RWPE2 (cell line): Measurements from ENCODE around the gene ENTREP3.

Experiments used
- ATAC-seq: fragments of 200-7000 bp; cut with Tn5 transposase; 3 replicates; pipeline ENCODE4 v1.9.1; 2021; ENCODE audit warnings: low read depth
- DNase-seq: peaks from one replicate; pipeline ENCODE4 v3.0.0-alpha.2; 2020; ENCODE audit warnings: low spot score
- H3K27ac ChIP-seq: fragments of 450-650 bp; 2 replicates; pipeline ENCODE4 v1.5.1; 2017; ENCODE audit warnings: mild to moderate bottlenecking; ENCODE audit not compliant: poor library complexity, severe bottlenecking
- H3K27me3 ChIP-seq: fragments of 250-450 bp; sonication (Bioruptor Pico); 2 replicates; pipeline ENCODE4 v1.5.1; 2021; ENCODE audit warnings: mild to moderate bottlenecking, moderate library complexity; ENCODE audit not compliant: insufficient read depth, poor library complexity, severe bottlenecking
- H3K36me3 ChIP-seq: fragments of 250-450 bp; sonication (Bioruptor Pico); 2 replicates; pipeline ENCODE4 v1.5.1; 2020; ENCODE audit warnings: low read depth, mild to moderate bottlenecking, moderate library complexity
- H3K4me1 ChIP-seq: fragments of 250-450 bp; sonication (Bioruptor Pico); 2 replicates; pipeline ENCODE4 v1.5.1; 2021; ENCODE audit warnings: mild to moderate bottlenecking, moderate library complexity; ENCODE audit not compliant: insufficient read depth, poor library complexity, severe bottlenecking
- H3K4me3 ChIP-seq: fragments of 250-450 bp; sonication (Bioruptor Pico); 2 replicates; pipeline ENCODE4 v1.5.1; 2021; ENCODE audit warnings: mild to moderate bottlenecking, moderate library complexity; ENCODE audit not compliant: severe bottlenecking
- H3K9me3 ChIP-seq: fragments of 250-450 bp; sonication (Bioruptor Pico); 2 replicates; pipeline ENCODE4 v1.5.1; 2021; ENCODE audit warnings: mild to moderate bottlenecking, moderate library complexity; ENCODE audit not compliant: severe bottlenecking
- CTCF ChIP-seq: fragments of 450-650 bp; IDR thresholded peaks from one replicate; pipeline ENCODE4 v1.5.1; 2017; ENCODE audit warnings: mild to moderate bottlenecking, moderate library complexity; ENCODE audit not compliant: poor library complexity, severe bottlenecking

The ENTREP3 gene

DNA sequence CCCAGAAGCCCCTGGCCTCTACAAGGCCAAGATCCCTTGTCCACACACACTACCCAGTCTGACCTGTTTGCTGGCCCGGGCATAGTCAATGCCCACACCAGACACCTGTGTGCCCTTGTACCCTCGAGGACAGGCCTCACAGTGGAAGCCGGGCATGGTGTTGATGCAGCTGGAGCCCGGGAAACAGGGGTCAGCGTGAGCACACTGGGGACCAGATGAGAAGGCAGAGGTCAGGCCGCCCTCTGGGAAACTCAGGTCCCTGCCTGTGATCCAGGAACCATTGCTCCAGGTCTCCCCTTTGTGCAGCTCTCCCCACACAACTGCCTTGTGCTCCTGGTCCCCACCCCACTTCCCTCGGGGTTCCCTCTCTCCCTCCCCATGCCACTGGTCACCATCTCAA, 53.1 kb downstream of the ENTREP3 start:
- no peak for TF ChIP-seq CTCF
- ATAC-seq (no peak), DNase-seq (no peak)
- H3K4me3 ChIP-seq = no peak overlapping the region
- H3K4me1 ChIP-seq = no peaks in the 10 kb centered on the region
- H3K27me3 ChIP-seq = no peaks in the 10 kb centered on the region
- no peak overlapping the region for H3K27ac ChIP-seq
- H3K9me3 ChIP-seq = no peaks in the 10 kb centered on the region
- H3K36me3 ChIP-seq = 0 out of 2 replicates have a peak, but pooled peaks cover 3% of the 10 kb centered on the region

GRCh38 chr1:155200920-155201319, 54.4 kb downstream of the ENTREP3 start:
- no peak for DNase-seq
- H3K27ac ChIP-seq = no peak overlapping the region
- H3K27me3 ChIP-seq = no peaks in the 10 kb centered on the region
- no peak for ATAC-seq
- TF ChIP-seq CTCF = no peak
- H3K36me3 ChIP-seq = 0 out of 2 replicates have a peak, but pooled peaks cover 5% of the 10 kb centered on the region
- no peaks in the 10 kb centered on the region for H3K4me1 ChIP-seq
- no peaks in the 10 kb centered on the region for H3K9me3 ChIP-seq
- H3K4me3 ChIP-seq = no peak overlapping the region

- ATAC-seq = no peak
- Histone ChIP-seq H3K9me3 (no peaks in the 10 kb centered on the region), H3K27ac (no peak overlapping the region), H3K4me1 (no peaks in the 10 kb centered on the region), H3K27me3 (no peaks in the 10 kb centered on the region), H3K4me3 (no peak overlapping the region), H3K36me3 (0 out of 2 replicates have a peak, but pooled peaks cover 5% of the 10 kb centered on the region)
- no peak for TF ChIP-seq CTCF
- no peak for DNase-seq
These were observed 55.5 kb downstream of the ENTREP3 start for GRCh38 chr1:155199792-155200191.

DNA sequence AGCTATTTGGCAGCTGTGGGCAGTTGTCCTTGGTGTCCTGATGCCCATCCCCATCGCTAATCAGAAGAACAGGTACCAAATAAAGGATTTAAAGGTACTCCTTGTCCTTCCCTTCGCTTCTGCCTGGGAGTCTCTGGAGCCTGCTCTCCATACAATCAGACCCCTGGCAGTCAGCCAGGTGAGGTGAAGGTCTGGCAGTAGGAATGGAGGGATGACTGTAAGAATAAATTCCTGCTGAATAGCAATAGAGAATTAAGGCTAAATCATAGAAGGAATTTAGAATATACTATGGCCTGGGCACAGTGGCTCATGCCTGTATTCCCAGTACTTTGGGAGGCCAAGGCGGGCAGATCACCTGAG, 56.8 kb downstream of the ENTREP3 start:
- Histone ChIP-seq H3K27me3 (no peaks in the 10 kb centered on the region), H3K4me3 (no peak overlapping the region), H3K36me3 (0 out of 2 replicates have a peak, but pooled peaks cover 5% of the 10 kb centered on the region), H3K4me1 (no peaks in the 10 kb centered on the region), H3K27ac (no peak overlapping the region), H3K9me3 (no peaks in the 10 kb centered on the region)
- DNase-seq = peak; percentile 34
- no peak for ATAC-seq
- TF ChIP-seq CTCF = no peak

DNA sequence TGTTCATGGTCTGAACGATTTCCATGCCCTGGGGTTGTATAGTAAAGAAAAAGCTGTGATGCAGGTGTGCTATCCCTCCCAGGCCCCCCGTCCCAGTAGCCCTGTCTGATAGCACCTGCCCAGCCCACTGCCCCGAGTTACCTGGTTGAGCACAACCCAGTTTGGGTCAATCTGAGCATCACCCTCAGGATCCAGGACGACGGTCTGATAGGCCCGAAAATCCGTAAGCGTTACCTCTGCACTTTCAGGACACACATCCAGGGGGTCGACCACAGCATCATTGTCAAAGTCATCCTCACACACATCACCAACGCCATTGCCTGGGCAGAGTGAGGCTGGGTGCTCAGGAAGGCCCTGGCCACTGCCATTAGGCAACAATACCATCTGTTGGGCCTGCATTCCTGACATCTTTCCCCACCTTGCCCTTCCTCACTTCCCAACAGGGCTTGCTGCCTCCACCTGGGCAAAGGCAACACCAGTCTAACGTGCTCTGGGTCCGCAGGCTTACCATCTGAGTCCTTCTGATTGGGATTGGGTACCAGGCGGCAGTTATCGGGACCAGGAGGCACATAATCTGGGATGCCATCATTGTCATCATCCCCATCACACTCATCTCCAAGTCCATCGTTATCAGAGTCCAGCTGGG, 57.3 kb downstream of the ENTREP3 start:
- Histone ChIP-seq H3K36me3 (0 out of 2 replicates have a peak, but pooled peaks cover 5% of the 10 kb centered on the region), H3K4me3 (no peak overlapping the region), H3K9me3 (no peaks in the 10 kb centered on the region), H3K27ac (no peak overlapping the region), H3K4me1 (peaks cover 1% of the 10 kb centered on the region), H3K27me3 (no peaks in the 10 kb centered on the region)
- TF ChIP-seq CTCF = no peak
- ATAC-seq (no peak), DNase-seq (peak; percentile 51)
